ENCODE measurements around the gene MCC.
"Not testable (repeated sequence)": the region's sequence is repeated elsewhere in the genome, so short reads cannot be mapped to it uniquely, and the experiment has no call there.

MCC gene

GRCh38 chr5:113089653-113090335 is 398.5 kb downstream of the MCC start:
- DNase-seq (ENCODE audit: low read depth), result no peak
- no peak overlapping the region for H3K4me3 ChIP-seq (ENCODE audit: low read depth, low read length)

- no peak for DNase-seq (ENCODE audit: low read depth)
- no peak overlapping the region for H3K4me3 ChIP-seq (ENCODE audit: low read depth, low read length)
These were observed 400.2 kb downstream of the MCC start for GRCh38 chr5:113087976-113088514.

GRCh38 chr5:113085880-113086409 is 402.3 kb downstream of the MCC start:
- no peak for DNase-seq (ENCODE audit: low read depth)

GRCh38 chr5:113085084-113085414 is 403.2 kb downstream of the MCC start:
- no peak for DNase-seq (ENCODE audit: low read depth)
- H3K4me3 ChIP-seq (ENCODE audit: low read depth, low read length), result no peak overlapping the region

More at GRCh38 chr5:113085880-113086409, 402.3 kb downstream of the MCC start:
- H3K4me3 ChIP-seq (ENCODE audit: low read depth, low read length), result no peak overlapping the region

- DNase-seq (ENCODE audit: low read depth), result no peak
These were observed 403.7 kb downstream of the MCC start for GRCh38 chr5:113084402-113085083.

GRCh38 chr5:113083481-113083880 is 404.8 kb downstream of the MCC start:
- DNase-seq (ENCODE audit: low read depth), result no peak
- H3K4me3 ChIP-seq (ENCODE audit: low read depth, low read length), result no peak overlapping the region

More at GRCh38 chr5:113084402-113085083, 403.7 kb downstream of the MCC start:
- no peak overlapping the region for H3K4me3 ChIP-seq (ENCODE audit: low read depth, low read length)

GRCh38 chr5:113082547-113082905 is 405.7 kb downstream of the MCC start:
- H3K4me3 ChIP-seq (ENCODE audit: low read depth, low read length), result no peak overlapping the region
- no peak for DNase-seq (ENCODE audit: low read depth)

GRCh38 chr5:113081881-113082546 is 406.2 kb downstream of the MCC start:
- no peak for DNase-seq (ENCODE audit: low read depth)
- H3K4me3 ChIP-seq (ENCODE audit: low read depth, low read length), result no peak overlapping the region

- no peak overlapping the region for H3K4me3 ChIP-seq (ENCODE audit: low read depth, low read length)
These were observed 407.0 kb downstream of the MCC start for GRCh38 chr5:113081091-113081839.

GRCh38 chr5:113076649-113077048 is 411.6 kb downstream of the MCC start:
- not testable (repeated sequence) for H3K4me3 ChIP-seq (ENCODE audit: low read depth, low read length); DNase-seq (ENCODE audit: low read depth)

More at GRCh38 chr5:113081091-113081839, 407.0 kb downstream of the MCC start:
- no peak for DNase-seq (ENCODE audit: low read depth)

GRCh38 chr5:113075019-113075418 is 413.2 kb downstream of the MCC start:
- DNase-seq (ENCODE audit: low read depth), result no peak
- H3K4me3 ChIP-seq (ENCODE audit: low read depth, low read length), result no peak overlapping the region

- not testable (repeated sequence) for H3K4me3 ChIP-seq (ENCODE audit: low read depth, low read length); DNase-seq (ENCODE audit: low read depth)
These were observed 414.6 kb downstream of the MCC start for GRCh38 chr5:113073629-113074034.

GRCh38 chr5:113071401-113071800 is 416.9 kb downstream of the MCC start:
- no peak for DNase-seq (ENCODE audit: low read depth)

GRCh38 chr5:113070901-113071300 is 417.4 kb downstream of the MCC start:
- DNase-seq (ENCODE audit: low read depth), result no peak

More at GRCh38 chr5:113071401-113071800, 416.9 kb downstream of the MCC start:
- no peak overlapping the region for H3K4me3 ChIP-seq (ENCODE audit: low read depth, low read length)

GRCh38 chr5:113068559-113068958 is 419.7 kb downstream of the MCC start:
- DNase-seq (ENCODE audit: low read depth), result no peak
- no peak overlapping the region for H3K4me3 ChIP-seq (ENCODE audit: low read depth, low read length)

More at GRCh38 chr5:113070901-113071300, 417.4 kb downstream of the MCC start:
- H3K4me3 ChIP-seq (ENCODE audit: low read depth, low read length), result no peak overlapping the region

- no peak for DNase-seq (ENCODE audit: low read depth)
These were observed 420.5 kb downstream of the MCC start for GRCh38 chr5:113067635-113068344.

GRCh38 chr5:113065626-113066025 is 422.6 kb downstream of the MCC start:
- DNase-seq (ENCODE audit: low read depth), result no peak

More at GRCh38 chr5:113067635-113068344, 420.5 kb downstream of the MCC start:
- H3K4me3 ChIP-seq (ENCODE audit: low read depth, low read length), result no peak overlapping the region

GRCh38 chr5:113064806-113065205 is 423.4 kb downstream of the MCC start:
- DNase-seq (ENCODE audit: low read depth), result no peak
- H3K4me3 ChIP-seq (ENCODE audit: low read depth, low read length), result no peak overlapping the region

More at GRCh38 chr5:113065626-113066025, 422.6 kb downstream of the MCC start:
- no peak overlapping the region for H3K4me3 ChIP-seq (ENCODE audit: low read depth, low read length)

- H3K4me3 ChIP-seq (ENCODE audit: low read depth, low read length), result no peak overlapping the region
- DNase-seq (ENCODE audit: low read depth), result no peak
These were observed 424.3 kb downstream of the MCC start for GRCh38 chr5:113063927-113064326.
